GM12878 (cell line): Measurements from ENCODE around the gene TLNRD1.
"Not testable (repeated sequence)": the region's sequence is repeated elsewhere in the genome, so short reads cannot be mapped to it uniquely, and the experiment has no call there.

Experiments used
- ASH2L ChIP-seq: fragments of 300-600, 200-600 bp; sonication (generic); IDR thresholded peaks from 2 replicates; pipeline ENCODE4 v1.6.1; 2017; ENCODE audit warnings: low read depth, mild to moderate bottlenecking, borderline replicate concordance
- EP300 ChIP-seq, 2 experiments: fragments of 150-350 bp in 1 of 2; IDR thresholded peaks; 2 replicates each; pipeline ENCODE4 v1.6.1; 2011 to 2012; ENCODE audit warnings: low read depth in 2 of 2, low read length in 2 of 2, borderline replicate concordance in 1 of 2, improper control_type of control experiment in 1 of 2, inconsistent platforms in 1 of 2; ENCODE audit not compliant: control insufficient read depth in 1 of 2
- MEF2A ChIP-seq: IDR thresholded peaks from 2 replicates; pipeline ENCODE4 v1.6.1; 2011; ENCODE audit warnings: low read depth, mild to moderate bottlenecking, low read length, moderate library complexity; ENCODE audit not compliant: insufficient read depth
- POLR2A ChIP-seq: IDR thresholded peaks from 2 replicates; pipeline ENCODE4 v1.6.1; 2011; ENCODE audit warnings: low read depth, mild to moderate bottlenecking, low read length
- SUZ12 ChIP-seq: fragments of 200-600 bp; sonication (generic); IDR thresholded peaks from one replicate; pipeline ENCODE4 v1.6.1; 2018; ENCODE audit warnings: antibody characterized with exemption, mild to moderate bottlenecking; ENCODE audit not compliant: unreplicated experiment
- TBL1XR1 ChIP-seq: IDR thresholded peaks from 2 replicates; pipeline ENCODE4 v1.6.1; 2012; ENCODE audit warnings: low read depth, low read length, improper control_type of control experiment
- ZNF274 ChIP-seq: IDR thresholded peaks from one replicate; pipeline ENCODE4 v1.8.0; 2011; ENCODE audit not compliant: insufficient read length, insufficient read depth
- TF ChIP-seq, protein P1 (sequence below), 3 experiments: IDR thresholded peaks in 2 of 3; conservative IDR thresholded peaks in 1 of 3; 2 replicates each; pipeline ENCODE4 v1.5.1; 2011; ENCODE audit warnings: low read depth in 3 of 3, low read length in 3 of 3, mild to moderate bottlenecking in 3 of 3, control low read depth in 2 of 3, moderate library complexity in 2 of 3, inconsistent platforms in 1 of 3, mixed read lengths in 1 of 3; ENCODE audit not compliant: control insufficient read depth in 2 of 3, insufficient read depth in 1 of 3; ENCODE audit errors: extremely low read depth in 1 of 3
- TF ChIP-seq, protein P2 (sequence below): fragments of 450-650 bp; IDR thresholded peaks from 2 replicates; pipeline ENCODE4 v1.6.1; 2017; ENCODE audit warnings: mild to moderate bottlenecking

- TF ChIP-seq, protein P1, sequence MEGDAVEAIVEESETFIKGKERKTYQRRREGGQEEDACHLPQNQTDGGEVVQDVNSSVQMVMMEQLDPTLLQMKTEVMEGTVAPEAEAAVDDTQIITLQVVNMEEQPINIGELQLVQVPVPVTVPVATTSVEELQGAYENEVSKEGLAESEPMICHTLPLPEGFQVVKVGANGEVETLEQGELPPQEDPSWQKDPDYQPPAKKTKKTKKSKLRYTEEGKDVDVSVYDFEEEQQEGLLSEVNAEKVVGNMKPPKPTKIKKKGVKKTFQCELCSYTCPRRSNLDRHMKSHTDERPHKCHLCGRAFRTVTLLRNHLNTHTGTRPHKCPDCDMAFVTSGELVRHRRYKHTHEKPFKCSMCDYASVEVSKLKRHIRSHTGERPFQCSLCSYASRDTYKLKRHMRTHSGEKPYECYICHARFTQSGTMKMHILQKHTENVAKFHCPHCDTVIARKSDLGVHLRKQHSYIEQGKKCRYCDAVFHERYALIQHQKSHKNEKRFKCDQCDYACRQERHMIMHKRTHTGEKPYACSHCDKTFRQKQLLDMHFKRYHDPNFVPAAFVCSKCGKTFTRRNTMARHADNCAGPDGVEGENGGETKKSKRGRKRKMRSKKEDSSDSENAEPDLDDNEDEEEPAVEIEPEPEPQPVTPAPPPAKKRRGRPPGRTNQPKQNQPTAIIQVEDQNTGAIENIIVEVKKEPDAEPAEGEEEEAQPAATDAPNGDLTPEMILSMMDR (IDR thresholded peaks at IDR 0.05 in 2 of 3, conservative IDR thresholded peaks at IDR 0.05 in 1 of 3; ENCODE audit: control insufficient read depth in 2 of 3, extremely low read depth in 1 of 3, insufficient read depth in 1 of 3, low read depth in 3 of 3, low read length in 3 of 3) = not testable (repeated sequence)
- TF ChIP-seq TBL1XR1; EP300 (IDR thresholded peaks at IDR 0.05; ENCODE audit: borderline replicate concordance in 1 of 2, control insufficient read depth in 1 of 2, low read depth in 2 of 2, low read length in 2 of 2); ASH2L; MEF2A; POLR2A; SUZ12; ZNF274: not testable (repeated sequence)
- TF ChIP-seq, protein P2, sequence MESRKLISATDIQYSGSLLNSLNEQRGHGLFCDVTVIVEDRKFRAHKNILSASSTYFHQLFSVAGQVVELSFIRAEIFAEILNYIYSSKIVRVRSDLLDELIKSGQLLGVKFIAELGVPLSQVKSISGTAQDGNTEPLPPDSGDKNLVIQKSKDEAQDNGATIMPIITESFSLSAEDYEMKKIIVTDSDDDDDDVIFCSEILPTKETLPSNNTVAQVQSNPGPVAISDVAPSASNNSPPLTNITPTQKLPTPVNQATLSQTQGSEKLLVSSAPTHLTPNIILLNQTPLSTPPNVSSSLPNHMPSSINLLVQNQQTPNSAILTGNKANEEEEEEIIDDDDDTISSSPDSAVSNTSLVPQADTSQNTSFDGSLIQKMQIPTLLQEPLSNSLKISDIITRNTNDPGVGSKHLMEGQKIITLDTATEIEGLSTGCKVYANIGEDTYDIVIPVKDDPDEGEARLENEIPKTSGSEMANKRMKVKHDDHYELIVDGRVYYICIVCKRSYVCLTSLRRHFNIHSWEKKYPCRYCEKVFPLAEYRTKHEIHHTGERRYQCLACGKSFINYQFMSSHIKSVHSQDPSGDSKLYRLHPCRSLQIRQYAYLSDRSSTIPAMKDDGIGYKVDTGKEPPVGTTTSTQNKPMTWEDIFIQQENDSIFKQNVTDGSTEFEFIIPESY = not testable (repeated sequence)
Observed at GRCh38 chr15:80955571-80956452, 44.9 kb upstream of the TLNRD1 start.
